Activated CD4-positive, alpha-beta T cell treated with anti-CD3 and anti-CD28 coated beads, Interleukin-2, amount 50 U/mL, for 4 hours (primary cell): ENCODE data around the gene STK40.

ENCODE experiments used
- DNase-seq, 2 experiments: peaks; one replicate each; pipeline ENCODE4 v3.0.0-alpha.2; 2020

STK40 gene

GRCh38 chr1:36342426-36343185, 43.1 kb downstream of the STK40 start:
- peak; percentile 54 to 57 for DNase-seq

GRCh38 chr1:36341626-36342320, 44.0 kb downstream of the STK40 start:
- DNase-seq, result no peak

DNA sequence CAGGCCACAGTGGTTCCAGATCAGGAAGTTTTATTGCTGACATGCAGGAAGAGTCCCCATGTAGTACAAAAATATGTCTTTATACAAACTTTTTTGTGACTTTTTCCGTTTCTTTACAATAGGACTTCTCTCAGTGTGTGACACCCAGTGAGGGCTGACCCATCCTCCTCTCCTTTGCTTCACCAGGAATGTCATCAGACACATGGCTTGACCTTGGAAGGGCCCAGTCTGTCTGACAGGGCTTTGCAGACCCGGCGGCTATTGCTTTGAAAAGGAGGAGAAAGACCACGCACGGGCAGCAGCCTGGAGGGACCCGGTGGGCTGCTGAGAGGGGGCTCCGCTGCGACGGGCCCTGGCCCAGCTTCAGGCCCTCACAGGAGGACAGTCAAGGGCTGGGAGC, 46.1 kb downstream of the STK40 start:
- DNase-seq, result no peak

DNA sequence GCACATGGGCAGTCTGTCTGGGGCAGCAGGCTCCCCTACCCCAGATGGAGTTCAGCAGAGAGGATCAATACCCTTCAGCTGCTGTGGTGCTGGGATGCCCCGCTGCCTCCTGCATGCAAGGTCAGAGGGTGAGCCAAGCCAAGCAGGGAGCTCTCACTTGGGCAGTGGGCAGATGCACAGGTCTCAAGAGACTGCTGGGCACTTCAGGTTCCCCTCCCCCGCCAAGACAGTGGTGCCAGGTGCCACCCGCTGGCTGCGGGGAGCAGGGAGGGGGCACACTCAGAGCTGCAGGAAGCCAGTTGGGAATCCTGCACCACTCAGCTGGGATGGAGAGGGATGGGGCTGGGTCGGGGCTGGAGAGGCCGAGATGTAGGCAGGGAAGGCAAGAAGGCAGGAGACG, 46.5 kb downstream of the STK40 start:
- no peak for DNase-seq

- no peak for DNase-seq
These were observed 47.9 kb downstream of the STK40 start for GRCh38 chr1:36337830-36338229.

DNA sequence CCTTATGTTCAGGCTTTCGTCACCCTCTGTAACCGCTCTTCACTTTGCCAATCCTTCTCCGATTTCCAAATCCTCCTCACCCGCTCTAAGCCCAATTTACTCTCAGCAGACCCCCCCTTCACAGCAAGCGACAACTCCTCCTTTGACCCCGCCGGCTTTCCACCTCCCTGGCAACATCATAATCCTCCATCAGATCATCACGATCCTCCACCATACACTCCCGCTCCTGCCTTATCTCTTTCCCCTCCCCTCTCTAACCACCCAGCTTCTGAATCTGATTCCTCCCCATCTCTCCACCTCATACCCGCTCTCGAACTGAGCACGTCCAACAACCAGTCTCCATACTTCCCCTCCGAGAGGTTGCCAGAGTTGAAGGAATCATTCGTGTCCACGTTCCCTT, 54.8 kb downstream of the STK40 start:
- no peak for DNase-seq

DNA sequence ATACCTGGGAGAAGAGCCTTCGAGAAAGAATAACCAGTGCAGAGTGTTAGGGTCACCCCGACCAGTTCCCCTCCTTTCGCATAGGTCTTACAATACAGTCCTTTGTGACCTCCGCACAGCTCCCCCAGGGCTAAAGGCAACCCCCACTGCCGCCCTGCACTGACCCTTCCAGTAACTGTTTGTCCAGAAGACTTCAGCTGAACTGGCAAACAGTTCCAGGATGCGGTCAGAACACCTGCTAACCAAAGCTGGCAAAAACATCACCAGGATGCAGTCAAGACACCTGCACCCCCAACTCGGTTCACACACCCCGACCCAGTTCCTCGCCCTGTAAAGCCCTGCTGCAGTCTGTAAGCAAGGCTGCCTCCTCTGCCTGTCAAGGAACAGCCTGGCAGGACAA, 55.9 kb downstream of the STK40 start:
- DNase-seq, result no peak

GRCh38 chr1:36328713-36329112, 57.0 kb downstream of the STK40 start:
- DNase-seq, result no peak

- DNase-seq, result no peak
These were observed 57.6 kb downstream of the STK40 start for GRCh38 chr1:36328088-36328480.

DNA sequence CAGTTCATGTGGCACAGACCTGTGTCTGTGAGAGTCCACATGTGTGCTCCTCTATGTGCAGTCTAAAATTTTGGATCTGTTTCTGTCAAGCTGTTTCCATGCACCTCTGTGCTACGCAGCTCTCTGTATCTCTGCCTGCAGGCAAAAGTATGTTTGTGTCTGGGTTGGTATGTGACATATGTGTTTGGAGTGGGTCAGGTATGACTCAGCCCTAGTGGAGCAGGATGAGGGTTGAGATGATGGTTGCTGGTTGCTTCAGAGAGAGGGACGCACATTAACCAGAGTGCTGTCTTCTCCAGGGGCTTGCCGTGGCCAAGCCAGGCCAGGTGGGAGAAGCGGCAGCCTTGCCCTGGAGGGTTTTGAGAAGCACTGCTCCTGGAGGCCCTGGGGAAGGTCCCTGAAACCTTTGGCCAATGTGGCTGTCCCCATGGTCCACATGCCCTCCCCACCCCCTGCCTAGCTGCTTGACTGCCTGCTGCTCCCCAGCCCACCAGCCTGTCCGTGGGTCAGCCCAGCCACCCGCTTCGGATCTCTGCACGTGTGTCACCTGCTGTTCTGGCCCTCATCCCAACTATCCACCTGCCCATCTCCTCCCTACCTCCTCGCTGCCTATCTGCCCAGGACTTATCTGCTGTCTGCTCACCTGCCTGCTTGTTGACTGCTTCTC, 58.2 kb downstream of the STK40 start:
- DNase-seq, result no peak

DNA sequence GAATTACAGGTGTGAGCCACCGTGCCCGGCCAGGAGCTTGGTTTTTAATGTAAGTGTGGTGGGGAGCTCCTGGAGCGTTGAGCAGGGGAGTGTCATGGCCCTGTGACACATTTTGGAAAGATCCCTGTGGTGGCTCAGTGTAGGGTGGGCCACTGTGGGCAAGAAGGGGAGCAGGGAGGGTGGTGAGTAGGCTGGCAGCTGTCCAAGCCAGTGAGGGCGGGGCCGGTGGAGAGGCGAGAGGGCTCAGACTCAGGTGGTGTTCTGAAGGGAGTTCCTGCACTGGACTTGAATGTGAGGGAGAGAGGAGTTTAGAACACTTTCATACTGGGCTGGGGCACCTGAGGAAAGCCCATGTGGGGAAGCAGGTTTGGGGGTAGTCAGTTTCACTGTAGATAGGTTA, 59.2 kb downstream of the STK40 start:
- no peak for DNase-seq

GRCh38 chr1:36324353-36324703, 61.4 kb downstream of the STK40 start:
- DNase-seq, result no peak

- no peak for DNase-seq
These were observed 61.9 kb downstream of the STK40 start, which contains the start of gene EVA1B for GRCh38 chr1:36323636-36324352. EVA1B (minus strand) TSS chr1:36323645; CDS start chr1:36323037, 608 bp downstream.

DNA sequence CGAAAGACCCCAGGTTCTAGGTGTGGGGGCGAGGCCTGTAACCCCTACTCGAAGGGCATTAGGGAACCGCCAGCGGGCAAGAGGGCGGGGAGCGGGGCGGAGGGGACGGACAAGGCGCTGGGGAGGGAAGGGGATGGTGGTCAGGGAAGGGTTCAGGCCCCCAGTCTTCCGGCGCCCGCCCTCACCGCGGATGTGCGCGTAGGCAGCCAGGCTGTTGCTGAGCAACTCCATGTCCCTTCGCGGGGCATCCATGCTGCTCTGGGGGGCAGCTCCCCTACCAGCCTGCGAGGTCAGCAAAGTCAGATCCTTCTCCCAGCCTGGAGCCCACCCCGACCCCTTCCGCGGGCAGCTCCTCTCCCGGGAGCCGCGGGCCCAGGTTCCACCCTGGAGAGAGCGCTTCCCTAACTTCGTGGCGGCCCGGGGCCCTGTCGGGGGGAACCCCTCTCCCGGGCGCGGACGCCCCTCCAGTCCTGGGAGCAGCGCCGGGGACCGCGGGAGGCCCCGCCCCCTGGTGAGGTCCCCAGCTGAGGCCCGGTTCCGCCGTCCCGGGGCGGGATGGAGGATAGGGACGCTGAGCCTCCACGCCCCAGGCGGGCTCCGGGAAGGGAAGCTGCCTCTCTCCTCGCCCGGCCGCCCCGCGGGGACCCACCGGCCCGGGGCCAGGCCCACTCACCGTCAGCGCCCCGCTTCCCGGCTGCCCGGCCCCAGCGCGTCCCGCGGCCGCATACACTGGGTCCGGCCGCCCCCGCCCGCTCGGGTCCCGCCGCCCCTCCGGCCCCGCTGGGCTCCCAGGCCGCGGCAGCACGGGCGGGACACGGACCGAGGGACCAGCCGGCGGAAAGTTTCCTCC, 62.7 kb downstream of the STK40 start:
- no peak for DNase-seq

DNA sequence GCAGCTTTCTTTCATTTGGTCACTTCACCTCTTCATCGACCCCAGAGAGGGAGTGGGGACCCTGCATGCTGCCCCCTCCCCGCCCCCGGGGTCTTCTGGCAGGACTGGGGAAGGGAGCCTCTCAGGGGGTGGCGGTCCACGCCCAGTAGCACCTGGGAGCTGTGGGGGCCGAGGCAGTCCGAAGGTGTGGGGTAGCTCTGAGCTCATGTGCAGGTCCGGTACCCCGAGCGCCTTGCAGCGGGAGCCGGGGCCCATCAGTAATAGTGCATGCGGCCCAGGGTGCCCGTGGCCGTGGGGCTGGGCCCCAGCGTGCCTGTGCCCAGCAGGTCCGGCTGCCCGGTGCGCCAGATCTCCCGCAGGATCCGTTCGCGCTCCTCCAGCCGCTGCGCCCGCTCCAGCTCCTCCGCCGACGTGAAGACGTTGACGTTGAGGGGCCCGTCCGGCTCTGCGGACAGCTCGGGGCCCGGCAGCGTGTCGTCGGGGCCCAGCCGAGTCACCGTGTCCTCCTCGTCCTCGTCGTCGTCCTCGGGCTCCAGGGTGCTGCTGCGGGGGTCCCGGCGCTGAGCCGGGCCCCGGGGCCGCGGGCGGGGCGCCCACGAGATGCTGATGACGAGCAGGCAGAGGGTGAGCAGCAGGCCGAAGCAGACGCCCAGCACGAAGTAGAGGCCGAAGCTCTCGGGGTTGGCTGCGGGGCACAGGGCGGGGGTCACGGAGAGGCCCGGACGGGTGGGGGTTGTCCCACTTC, 63.5 kb downstream of the STK40 start:
- DNase-seq, result no peak

DNA sequence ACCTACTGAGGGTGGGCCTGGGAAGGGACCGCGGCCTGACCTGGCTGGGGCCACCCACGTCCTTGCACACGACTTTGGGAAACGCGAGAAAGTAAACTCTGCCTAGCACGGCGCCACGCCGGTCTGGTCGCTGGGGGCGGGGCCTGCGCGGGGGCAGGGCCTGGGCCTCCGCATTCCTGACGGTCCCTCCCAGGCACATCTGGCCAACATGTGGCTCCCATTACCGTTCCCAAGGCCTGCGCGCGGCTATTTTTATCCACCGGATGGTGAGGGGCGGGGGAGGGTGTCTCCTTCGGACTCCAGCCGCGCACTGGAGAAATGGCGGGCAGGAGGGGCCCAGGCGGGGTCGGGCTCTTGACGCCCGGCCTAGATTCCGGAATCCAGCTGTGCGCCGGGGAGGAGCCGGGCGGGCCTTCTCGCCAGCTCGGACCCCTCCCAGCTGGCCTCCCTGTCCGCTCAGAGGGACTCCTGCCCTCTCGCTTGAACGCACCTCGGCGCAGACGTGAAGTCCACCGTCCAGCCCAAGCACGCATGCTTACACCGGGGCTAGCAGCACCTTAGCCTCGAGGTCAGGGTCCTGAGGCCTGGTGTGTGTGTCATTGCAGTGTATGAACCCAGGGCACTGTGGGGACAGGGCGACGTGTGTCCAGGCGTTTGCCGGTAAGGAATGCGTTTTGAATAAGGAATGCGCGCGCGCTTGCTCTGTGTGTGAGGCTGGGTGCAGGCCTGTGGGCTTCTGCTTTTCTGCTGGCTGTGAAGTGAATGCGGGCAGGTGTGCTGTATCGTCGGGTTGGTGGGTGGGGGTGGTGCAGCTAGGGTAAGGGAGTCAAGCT, 64.4 kb downstream of the STK40 start:
- no peak for DNase-seq

- no peak for DNase-seq
These were observed 65.0 kb downstream of the STK40 start for GRCh38 chr1:36320767-36321118.

DNA sequence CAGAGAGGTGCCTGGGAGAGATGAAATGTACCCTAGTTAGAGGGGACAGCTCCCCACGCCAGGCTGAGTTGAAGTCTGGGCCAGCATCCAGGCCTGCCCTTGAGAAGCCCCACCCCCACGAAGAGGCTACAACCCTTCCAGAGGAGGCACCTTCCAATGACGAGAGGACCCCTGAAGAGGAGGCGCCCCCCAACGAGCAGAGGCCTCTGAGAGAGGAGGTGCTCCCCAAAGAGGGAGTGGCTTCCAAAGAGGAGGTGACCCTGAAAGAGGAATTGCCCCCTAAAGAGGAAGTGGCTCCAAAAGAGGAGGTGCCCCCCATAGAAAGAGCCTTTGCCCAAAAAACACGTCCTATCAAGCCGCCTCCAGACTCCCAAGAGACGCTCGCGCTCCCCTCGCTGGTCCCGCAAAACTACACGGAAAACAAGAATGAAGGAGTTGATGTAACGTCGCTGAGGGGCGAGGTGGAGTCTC, 65.4 kb downstream of the STK40 start:
- DNase-seq, result no peak

DNA sequence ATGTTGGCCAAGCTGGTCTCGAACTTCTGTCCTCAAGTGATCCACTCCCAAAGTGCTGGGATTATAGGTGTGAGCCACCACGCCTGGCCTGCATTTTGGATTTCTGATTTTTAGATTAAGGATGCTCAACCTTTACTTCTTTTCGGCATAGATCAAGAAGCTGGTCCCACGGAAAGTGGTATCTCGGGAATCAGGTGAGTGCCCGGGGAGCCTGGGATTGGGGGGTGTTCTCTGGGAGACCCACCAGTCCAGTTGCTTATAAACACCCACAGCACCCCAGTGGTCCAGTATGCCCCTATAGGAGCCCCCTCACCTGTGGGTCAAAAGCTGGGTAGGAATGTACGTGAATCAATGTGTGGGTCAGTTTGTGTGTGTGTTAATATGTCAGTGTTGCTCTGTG, 76.3 kb downstream of the STK40 start:
- no peak for DNase-seq

DNA sequence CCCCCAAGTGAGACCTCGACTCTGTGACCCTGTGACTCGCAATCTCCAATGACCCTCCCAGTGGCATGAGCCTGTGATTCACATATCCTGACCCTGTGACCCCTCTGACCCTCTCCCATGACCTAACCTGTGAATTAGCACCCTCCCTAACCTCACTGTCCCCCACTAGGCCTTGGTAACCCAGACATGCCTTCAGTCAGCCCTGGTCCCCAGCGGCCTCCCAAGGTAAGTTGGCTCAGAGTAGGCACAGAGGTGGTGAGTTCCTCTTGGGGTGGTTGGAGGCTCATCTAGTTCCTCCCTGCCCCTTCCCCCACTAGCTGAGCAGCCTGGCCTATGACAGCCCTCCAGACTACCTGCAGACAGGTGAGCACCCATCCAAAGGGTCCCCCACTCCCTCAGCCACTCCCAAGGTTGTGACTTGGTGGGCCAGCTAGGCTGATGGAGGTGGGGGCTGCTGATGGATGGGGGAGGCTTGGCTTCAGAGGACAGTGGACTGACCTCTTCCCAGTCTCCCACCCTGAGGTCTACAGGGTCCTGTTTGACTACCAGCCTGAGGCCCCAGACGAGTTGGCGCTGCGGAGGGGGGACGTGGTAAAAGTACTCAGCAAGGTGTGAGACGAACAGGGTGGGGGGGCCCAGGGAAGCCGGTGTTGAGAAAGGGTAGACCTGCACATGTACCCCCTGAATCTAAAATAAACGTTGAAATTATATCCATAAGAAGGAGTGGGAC, 78.0 kb downstream of the STK40 start:
- DNase-seq, result no peak
